Adrenal gland (tissue), 5 donors: Measurements from ENCODE around the gene CAPN6.

Experiments used
- POLR2A ChIP-seq, 2 donors: fragments of 450-650 bp; IDR thresholded peaks; one replicate each; pipeline ENCODE4 v1.6.1; 2017; ENCODE audit warnings: antibody characterized with exemption in 2 of 2, mild to moderate bottlenecking in 2 of 2, moderate library complexity in 1 of 2
- TF ChIP-seq, protein P1 (sequence below), 6 experiments: fragments of 450-650 bp in 4 of 6; fragments of 200-600 bp in 2 of 6; sonication (generic) in 1 of 6; IDR thresholded peaks; 1 replicate in 5 of 6; 2 replicates in 1 of 6; pipeline versions ENCODE4 v1.5.1 to v1.8.0; 2016 to 2021; ENCODE audit warnings: antibody characterized with exemption in 6 of 6, mild to moderate bottlenecking in 2 of 6, moderate library complexity in 1 of 6
- donor health status: DM: no; HTN: no; CAD: no.

DNA sequence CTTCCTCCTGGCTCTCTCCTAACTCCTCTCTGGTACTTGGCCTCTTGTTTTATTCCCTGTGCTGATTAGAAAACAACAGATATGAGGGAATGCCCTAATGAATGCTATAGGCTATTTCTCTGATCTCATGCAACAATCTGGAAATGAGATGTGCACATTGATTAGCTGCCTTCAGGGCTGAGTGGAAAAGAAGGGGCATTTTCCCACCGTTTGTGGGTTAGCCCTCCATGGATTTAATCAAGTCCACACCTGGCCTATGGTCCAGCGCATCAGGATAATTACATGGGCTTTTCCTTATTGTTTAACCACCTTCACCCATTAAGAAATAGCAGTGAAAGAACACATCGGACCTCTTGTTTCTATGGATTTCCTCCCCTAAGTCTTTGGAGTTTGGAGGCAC is 70.0 kb downstream of the CAPN6 start:
- TF ChIP-seq, protein P1, sequence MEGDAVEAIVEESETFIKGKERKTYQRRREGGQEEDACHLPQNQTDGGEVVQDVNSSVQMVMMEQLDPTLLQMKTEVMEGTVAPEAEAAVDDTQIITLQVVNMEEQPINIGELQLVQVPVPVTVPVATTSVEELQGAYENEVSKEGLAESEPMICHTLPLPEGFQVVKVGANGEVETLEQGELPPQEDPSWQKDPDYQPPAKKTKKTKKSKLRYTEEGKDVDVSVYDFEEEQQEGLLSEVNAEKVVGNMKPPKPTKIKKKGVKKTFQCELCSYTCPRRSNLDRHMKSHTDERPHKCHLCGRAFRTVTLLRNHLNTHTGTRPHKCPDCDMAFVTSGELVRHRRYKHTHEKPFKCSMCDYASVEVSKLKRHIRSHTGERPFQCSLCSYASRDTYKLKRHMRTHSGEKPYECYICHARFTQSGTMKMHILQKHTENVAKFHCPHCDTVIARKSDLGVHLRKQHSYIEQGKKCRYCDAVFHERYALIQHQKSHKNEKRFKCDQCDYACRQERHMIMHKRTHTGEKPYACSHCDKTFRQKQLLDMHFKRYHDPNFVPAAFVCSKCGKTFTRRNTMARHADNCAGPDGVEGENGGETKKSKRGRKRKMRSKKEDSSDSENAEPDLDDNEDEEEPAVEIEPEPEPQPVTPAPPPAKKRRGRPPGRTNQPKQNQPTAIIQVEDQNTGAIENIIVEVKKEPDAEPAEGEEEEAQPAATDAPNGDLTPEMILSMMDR (IDR thresholded peaks at IDR 0.05), result no peak
- no peak for TF ChIP-seq POLR2A (IDR thresholded peaks at IDR 0.05)
